Measurements from ENCODE around the gene TLX1.

Gene TLX1

GRCh38 chr10:101126684-101127628 is 4.1 kb upstream of the TLX1 start:
- H3K9me3 ChIP-seq (ENCODE audit: insufficient read depth, low read depth, low read length) = peaks cover 10% of the 10 kb centered on the region
- H3K14ac ChIP-seq (ENCODE audit: low read length) = no peak overlapping the region
- no peaks in the 10 kb centered on the region for H3K79me1 ChIP-seq (ENCODE audit: low read length)

GRCh38 chr10:101130141-101130540 is 959 bp upstream of the TLX1 start:
- Histone ChIP-seq H3K14ac (ENCODE audit: low read length) (no peak overlapping the region), H4K91ac (ENCODE audit: low read depth, low read length) (no peak overlapping the region), H2BK5ac (ENCODE audit: low read depth, low read length, poor library complexity) (no peak overlapping the region), H2BK12ac (ENCODE audit: low read length) (no peak overlapping the region), H2AFZ (ENCODE audit: insufficient read depth, low read length, poor library complexity) (no peak overlapping the region), H3K79me2 (ENCODE audit: control insufficient read depth, insufficient read depth, low read length, poor library complexity) (no peaks in the 10 kb centered on the region), H3K27me3 (ENCODE audit: insufficient read depth, low read length) (peaks cover 86% of the 10 kb centered on the region), H2AK5ac (ENCODE audit: low read length) (no peak overlapping the region), H3K9ac (ENCODE audit: low read length) (no peak overlapping the region), H3K23ac (ENCODE audit: low read length) (no peak overlapping the region), H2BK120ac (ENCODE audit: insufficient read depth, low read length, poor library complexity) (no peak overlapping the region), H3K4me3 (ENCODE audit: low read depth, low read length) (no peak overlapping the region), H3K9me3 (ENCODE audit: insufficient read depth, low read depth, low read length) (peaks cover 5% of the 10 kb centered on the region), H3K36me3 (ENCODE audit: control insufficient read depth in 1 of 2, insufficient read depth in 2 of 2, low read length in 2 of 2) (no peaks in the 10 kb centered on the region), H4K8ac (ENCODE audit: low read depth, low read length) (no peak overlapping the region), H3K18ac (ENCODE audit: low read length) (no peak overlapping the region), H3K4ac (ENCODE audit: low read depth, low read length) (no peak overlapping the region), H3K4me2 (ENCODE audit: low read length) (no peak overlapping the region), H4K12ac (ENCODE audit: low read depth, low read length) (no peak overlapping the region), H3K4me1 (ENCODE audit: control insufficient read depth in 1 of 2, insufficient read depth in 2 of 2, low read length in 2 of 2) (peaks cover 0 to 2% of the 10 kb centered on the region in 2 experiments), H3K79me1 (ENCODE audit: low read length) (no peaks in the 10 kb centered on the region), H3K27ac (ENCODE audit: low read depth, low read length) (no peak overlapping the region)
- no CpG with 5 or more reads among the region's 5 CpGs for WGBS (ENCODE audit: extremely low coverage, insufficient coverage, insufficient read length)
- DNase-seq = no peak

More at GRCh38 chr10:101126684-101127628, 4.1 kb upstream of the TLX1 start:
- H4K8ac ChIP-seq (ENCODE audit: low read depth, low read length) = no peak overlapping the region
- no peak overlapping the region for H3K4ac ChIP-seq (ENCODE audit: low read depth, low read length)
- no peak for DNase-seq
- H3K9ac ChIP-seq (ENCODE audit: low read length) = no peak overlapping the region
- WGBS (ENCODE audit: extremely low coverage, insufficient coverage, insufficient read length) = no CpG with 5 or more reads among the region's 14 CpGs
- no peak overlapping the region for H4K12ac ChIP-seq (ENCODE audit: low read depth, low read length)
- no peaks in the 10 kb centered on the region for H3K79me2 ChIP-seq (ENCODE audit: control insufficient read depth, insufficient read depth, low read length, poor library complexity)
- no peak overlapping the region for H3K4me3 ChIP-seq (ENCODE audit: low read depth, low read length)
- H3K36me3 ChIP-seq (ENCODE audit: control insufficient read depth in 1 of 2, insufficient read depth in 2 of 2, low read length in 2 of 2) = no peaks in the 10 kb centered on the region
- H3K23ac ChIP-seq (ENCODE audit: low read length) = no peak overlapping the region
- H2BK120ac ChIP-seq (ENCODE audit: insufficient read depth, low read length, poor library complexity) = no peak overlapping the region
- no peak overlapping the region for H3K4me2 ChIP-seq (ENCODE audit: low read length)
- H2BK12ac ChIP-seq (ENCODE audit: low read length) = no peak overlapping the region
- H2AK5ac ChIP-seq (ENCODE audit: low read length) = no peak overlapping the region
- no peak overlapping the region for H4K91ac ChIP-seq (ENCODE audit: low read depth, low read length)
- peaks cover 0 to 2% of the 10 kb centered on the region in 2 experiments for H3K4me1 ChIP-seq (ENCODE audit: control insufficient read depth in 1 of 2, insufficient read depth in 2 of 2, low read length in 2 of 2)
- no peak overlapping the region for H2BK5ac ChIP-seq (ENCODE audit: low read depth, low read length, poor library complexity)
- H2AFZ ChIP-seq (ENCODE audit: insufficient read depth, low read length, poor library complexity) = no peak overlapping the region
- no peak overlapping the region for H3K18ac ChIP-seq (ENCODE audit: low read length)
- H3K27me3 ChIP-seq (ENCODE audit: insufficient read depth, low read length) = peaks cover 86% of the 10 kb centered on the region
- H3K27ac ChIP-seq (ENCODE audit: low read depth, low read length) = no peak overlapping the region

GRCh38 chr10:101131962-101132635 is 999 bp downstream of the TLX1 start:
- H4K8ac ChIP-seq (ENCODE audit: low read depth, low read length) = no peak overlapping the region
- no peaks in the 10 kb centered on the region for H3K79me1 ChIP-seq (ENCODE audit: low read length)
- no CpG with 5 or more reads among the region's 39 CpGs for WGBS (ENCODE audit: extremely low coverage, insufficient coverage, insufficient read length)
- H3K36me3 ChIP-seq (ENCODE audit: control insufficient read depth in 1 of 2, insufficient read depth in 2 of 2, low read length in 2 of 2) = no peaks in the 10 kb centered on the region
- no peak overlapping the region for H2AK5ac ChIP-seq (ENCODE audit: low read length)
- no peak overlapping the region for H2BK5ac ChIP-seq (ENCODE audit: low read depth, low read length, poor library complexity)
- no peaks in the 10 kb centered on the region for H3K79me2 ChIP-seq (ENCODE audit: control insufficient read depth, insufficient read depth, low read length, poor library complexity)
- no peak overlapping the region for H4K91ac ChIP-seq (ENCODE audit: low read depth, low read length)
- no peak overlapping the region for H2BK12ac ChIP-seq (ENCODE audit: low read length)
- no peak overlapping the region for H2AFZ ChIP-seq (ENCODE audit: insufficient read depth, low read length, poor library complexity)
- no peak for DNase-seq
- H2BK120ac ChIP-seq (ENCODE audit: insufficient read depth, low read length, poor library complexity) = no peak overlapping the region
- H3K4ac ChIP-seq (ENCODE audit: low read depth, low read length) = no peak overlapping the region
- H4K12ac ChIP-seq (ENCODE audit: low read depth, low read length) = no peak overlapping the region
- H3K4me3 ChIP-seq (ENCODE audit: low read depth, low read length) = no peak overlapping the region
- no peak overlapping the region for H3K4me2 ChIP-seq (ENCODE audit: low read length)
- H3K23ac ChIP-seq (ENCODE audit: low read length) = no peak overlapping the region
- peaks cover 87% of the 10 kb centered on the region for H3K27me3 ChIP-seq (ENCODE audit: insufficient read depth, low read length)
- H3K27ac ChIP-seq (ENCODE audit: low read depth, low read length) = no peak overlapping the region
- H3K9me3 ChIP-seq (ENCODE audit: insufficient read depth, low read depth, low read length) = peaks cover 5% of the 10 kb centered on the region
- H3K14ac ChIP-seq (ENCODE audit: low read length) = no peak overlapping the region
- H3K18ac ChIP-seq (ENCODE audit: low read length) = no peak overlapping the region
- H3K9ac ChIP-seq (ENCODE audit: low read length) = no peak overlapping the region
- H3K4me1 ChIP-seq (ENCODE audit: control insufficient read depth in 1 of 2, insufficient read depth in 2 of 2, low read length in 2 of 2) = peaks cover 0 to 2% of the 10 kb centered on the region in 2 experiments

- H2BK120ac ChIP-seq (ENCODE audit: insufficient read depth, low read length, poor library complexity) = no peak overlapping the region
- no peak overlapping the region for H4K91ac ChIP-seq (ENCODE audit: low read depth, low read length)
- no peak overlapping the region for H3K4me3 ChIP-seq (ENCODE audit: low read depth, low read length)
- no peak overlapping the region for H3K4me2 ChIP-seq (ENCODE audit: low read length)
- H2BK12ac ChIP-seq (ENCODE audit: low read length) = no peak overlapping the region
- no peak overlapping the region for H3K27ac ChIP-seq (ENCODE audit: low read depth, low read length)
- H3K4ac ChIP-seq (ENCODE audit: low read depth, low read length) = no peak overlapping the region
- no peak overlapping the region for H4K8ac ChIP-seq (ENCODE audit: low read depth, low read length)
- no peak overlapping the region for H4K12ac ChIP-seq (ENCODE audit: low read depth, low read length)
- H2BK5ac ChIP-seq (ENCODE audit: low read depth, low read length, poor library complexity) = no peak overlapping the region
- H3K79me1 ChIP-seq (ENCODE audit: low read length) = no peaks in the 10 kb centered on the region
- H3K14ac ChIP-seq (ENCODE audit: low read length) = no peak overlapping the region
- peaks cover 0 to 2% of the 10 kb centered on the region in 2 experiments for H3K4me1 ChIP-seq (ENCODE audit: control insufficient read depth in 1 of 2, insufficient read depth in 2 of 2, low read length in 2 of 2)
- peaks cover 89% of the 10 kb centered on the region for H3K27me3 ChIP-seq (ENCODE audit: insufficient read depth, low read length)
- H2AK5ac ChIP-seq (ENCODE audit: low read length) = no peak overlapping the region
- H3K36me3 ChIP-seq (ENCODE audit: control insufficient read depth in 1 of 2, insufficient read depth in 2 of 2, low read length in 2 of 2) = no peaks in the 10 kb centered on the region
- no peak overlapping the region for H2AFZ ChIP-seq (ENCODE audit: insufficient read depth, low read length, poor library complexity)
- H3K9me3 ChIP-seq (ENCODE audit: insufficient read depth, low read depth, low read length) = peaks cover 7% of the 10 kb centered on the region
- no peak overlapping the region for H3K23ac ChIP-seq (ENCODE audit: low read length)
- H3K18ac ChIP-seq (ENCODE audit: low read length) = no peak overlapping the region
- no peak overlapping the region for H3K9ac ChIP-seq (ENCODE audit: low read length)
- no peaks in the 10 kb centered on the region for H3K79me2 ChIP-seq (ENCODE audit: control insufficient read depth, insufficient read depth, low read length, poor library complexity)
- DNase-seq = no peak
- no CpG with 5 or more reads among the region's 24 CpGs for WGBS (ENCODE audit: extremely low coverage, insufficient coverage, insufficient read length)
These were observed 1.8 kb downstream of the TLX1 start for GRCh38 chr10:101132636-101133473.
